SK-N-MC (cell line): ENCODE data around the gene C1QTNF1.

ENCODE experiments used
- EZH2 ChIP-seq: fragments of 200-600 bp; sonication (generic); IDR thresholded peaks from one replicate; pipeline ENCODE4 v1.6.1; 2017; ENCODE audit warnings: antibody characterized with exemption
- FOXP2 ChIP-seq: optimal IDR thresholded peaks from 2 replicates; pipeline ENCODE3; 2011; ENCODE audit warnings: mild to moderate bottlenecking, moderate library complexity; ENCODE audit not compliant: insufficient read depth; ENCODE audit errors: extremely low read length, control extremely low read depth
- POLR2AphosphoS5 ChIP-seq: IDR thresholded peaks from 2 replicates; pipeline ENCODE4 v1.6.1; 2012; ENCODE audit warnings: mild to moderate bottlenecking, low read depth, low read length, borderline replicate concordance

DNA sequence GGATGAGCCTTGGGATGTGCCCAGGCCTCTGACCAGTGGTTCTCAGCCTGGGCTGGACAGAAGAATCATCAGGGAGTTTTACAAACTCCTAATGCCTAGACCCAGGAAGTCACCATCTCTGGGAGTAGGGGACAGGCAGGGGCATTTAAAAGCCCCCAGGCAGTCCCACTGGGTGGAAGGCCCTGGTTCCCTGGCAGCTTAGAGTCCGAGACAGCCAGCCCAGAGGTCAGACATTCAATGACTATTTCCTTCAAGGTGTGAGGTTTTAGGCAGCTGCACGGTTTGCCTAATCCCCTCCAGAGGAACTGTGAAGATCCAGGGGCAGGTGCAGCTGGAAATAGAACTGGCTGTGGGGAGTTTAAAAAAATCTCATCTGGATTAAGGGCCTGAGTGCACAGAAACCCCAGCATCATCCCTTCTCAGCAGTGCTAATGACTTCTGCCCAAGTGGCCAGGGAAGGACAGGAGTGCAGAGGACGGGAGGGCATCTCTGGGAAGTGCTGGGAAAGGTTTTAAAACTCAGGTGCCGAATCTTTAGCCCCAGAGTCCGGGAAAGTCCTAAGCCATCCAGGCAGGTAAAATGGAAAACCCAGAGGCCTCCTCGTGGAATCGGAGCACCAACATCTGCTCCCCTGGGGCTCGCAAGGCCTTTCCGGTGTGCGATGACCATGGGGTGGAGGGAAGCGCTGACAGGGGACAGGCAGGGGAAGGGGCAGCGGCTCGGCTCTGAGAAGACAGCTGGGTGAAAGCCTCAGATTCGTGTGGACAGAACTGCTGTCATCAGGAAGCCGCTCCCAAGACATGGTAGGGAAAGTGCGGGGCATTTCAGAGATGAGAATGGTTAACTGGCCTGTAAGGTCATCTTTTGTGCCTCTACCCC, 42.7 kb upstream of the C1QTNF1 start:
- TF ChIP-seq POLR2AphosphoS5 = no peak
- TF ChIP-seq EZH2 = no peak
- no peak for TF ChIP-seq FOXP2
